GM21529 (cell line): Measurements from ENCODE around the gene GAGE1.
"Not testable (repeated sequence)": the region's sequence is repeated elsewhere in the genome, so short reads cannot be mapped to it uniquely, and the experiment has no call there.

Source experiments
- ATAC-seq: cut with Tn5 transposase; IDR thresholded peaks from one replicate; pipeline ENCODE4 v1.9.1; 2021; ENCODE audit not compliant: unreplicated experiment

Gene GAGE1

GRCh38 chrX:49598720-49599119 lies at the start of gene GAGE1:
TSS of gene GAGE1 (plus strand) at chrX:49599020. CDS start at chrX:49600175, 1,155 bp downstream.
- not testable (repeated sequence) for ATAC-seq

- not testable (repeated sequence) for ATAC-seq
Observed at GRCh38 chrX:49550989-49551388, 47.8 kb upstream of the GAGE1 start, which contains the start of gene GAGE12E. TSS of gene GAGE12E (plus strand) at chrX:49551289. CDS start at chrX:49552444, 1,155 bp downstream.

- ATAC-seq, result not testable (repeated sequence)
Observed at GRCh38 chrX:49560542-49560941, 38.3 kb upstream of the GAGE1 start, which contains the start of gene GAGE12F. TSS of gene GAGE12F (plus strand) at chrX:49560842. CDS start at chrX:49561997, 1,155 bp downstream.

- not testable (repeated sequence) for ATAC-seq
Observed at GRCh38 chrX:49568728-49569127, 30.1 kb upstream of the GAGE1 start.

GRCh38 chrX:49569152-49569551 lies 29.7 kb upstream of the GAGE1 start:
- not testable (repeated sequence) for ATAC-seq

GRCh38 chrX:49570100-49570499 lies 28.7 kb upstream of the GAGE1 start, which contains the start of gene GAGE12G:
TSS of gene GAGE12G (plus strand) at chrX:49570400. CDS start at chrX:49571555, 1,155 bp downstream.
- not testable (repeated sequence) for ATAC-seq

GRCh38 chrX:49579649-49580048 lies 19.2 kb upstream of the GAGE1 start, which contains the start of gene GAGE12H:
TSS of gene GAGE12H (plus strand) at chrX:49579949. CDS start at chrX:49581104, 1,155 bp downstream.
- not testable (repeated sequence) for ATAC-seq

- ATAC-seq, result not testable (repeated sequence)
Observed at GRCh38 chrX:49589196-49589595, 9.6 kb upstream of the GAGE1 start, which contains the start of gene GAGE2A. TSS of gene GAGE2A (plus strand) at chrX:49589496. CDS start at chrX:49590651, 1,155 bp downstream.

- ATAC-seq, result not testable (repeated sequence)
Observed at GRCh38 chrX:49589769-49590478, 8.9 kb upstream of the GAGE1 start.

GRCh38 chrX:49590488-49590887 lies 8.3 kb upstream of the GAGE1 start:
- not testable (repeated sequence) for ATAC-seq

GRCh38 chrX:49610718-49611310 lies 12.0 kb downstream of the GAGE1 start:
- ATAC-seq, result no peak

GRCh38 chrX:49618574-49618973 lies 19.8 kb downstream of the GAGE1 start:
- ATAC-seq, result no peak

- no peak for ATAC-seq
Observed at GRCh38 chrX:49627086-49627777, 28.4 kb downstream of the GAGE1 start.

- no peak for ATAC-seq
Observed at GRCh38 chrX:49644991-49645637, 46.3 kb downstream of the GAGE1 start.

GRCh38 chrX:49656533-49656932 lies 57.7 kb downstream of the GAGE1 start:
- no peak for ATAC-seq
